Neutrophil (primary cell): ENCODE results near the gene ADGRG7.

Experiments
- H3K27ac ChIP-seq: fragments of 200-600 bp; sonication (generic); 2 replicates; pipeline ENCODE4 v1.5.1; 2016; ENCODE audit warnings: mild to moderate bottlenecking, moderate library complexity
- H3K27me3 ChIP-seq: fragments of 200-600 bp; sonication (generic); 2 replicates; pipeline ENCODE4 v1.6.0; 2016; ENCODE audit warnings: mild to moderate bottlenecking
- H3K36me3 ChIP-seq: fragments of 200-600 bp; sonication (generic); 2 replicates; pipeline ENCODE4 v1.5.1; 2017
- H3K4me1 ChIP-seq, 2 experiments: fragments of 200-600 bp in 1 of 2; sonication (generic) in 1 of 2; 1 replicate in 1 of 2; 2 replicates in 1 of 2; pipeline versions ENCODE4 v1.5.1 to v1.6.1; 2013 to 2016; ENCODE audit warnings: low read depth in 1 of 2, low read length in 1 of 2, mild to moderate bottlenecking in 1 of 2, moderate library complexity in 1 of 2; ENCODE audit not compliant: control insufficient read depth in 1 of 2, insufficient read depth in 1 of 2
- H3K4me3 ChIP-seq, 2 experiments: fragments of 200-600 bp in 1 of 2; sonication (generic) in 1 of 2; 1 replicate in 1 of 2; 2 replicates in 1 of 2; pipeline ENCODE4 v1.5.1; 2013 to 2016; ENCODE audit warnings: low read depth in 1 of 2, low read length in 1 of 2, mild to moderate bottlenecking in 1 of 2, moderate library complexity in 1 of 2
- H3K9me3 ChIP-seq: fragments of 200-600 bp; sonication (generic); 2 replicates; pipeline ENCODE4 v1.5.1; 2016
- CTCF ChIP-seq: fragments of 200-600 bp; sonication (generic); IDR thresholded peaks from 2 replicates; pipeline ENCODE4 v1.5.1; 2016; ENCODE audit warnings: antibody characterized with exemption

Gene ADGRG7

GRCh38 chr3:100744671-100745070 is 135.3 kb downstream of the ADGRG7 start:
- H3K27ac ChIP-seq: no peak overlapping the region
- peaks cover 4% of the 10 kb centered on the region for H3K9me3 ChIP-seq
- no peak overlapping the region for H3K4me3 ChIP-seq
- H3K4me1 ChIP-seq: no peaks in the 10 kb centered on the region
- H3K36me3 ChIP-seq: peaks cover 87% of the 10 kb centered on the region
- H3K27me3 ChIP-seq: no peaks in the 10 kb centered on the region
- TF ChIP-seq CTCF: no peak
